Stimulated activated naive CD4-positive, alpha-beta T cell treated with Interleukin-2 at 50 U/mL for 16 hours (primary cell): Measurements from ENCODE around the gene TRPM5.

Source experiments
- DNase-seq: peaks from one replicate; lab custom pipeline; 2025; lab: John Stamatoyannopoulos, UW

Gene TRPM5

DNA sequence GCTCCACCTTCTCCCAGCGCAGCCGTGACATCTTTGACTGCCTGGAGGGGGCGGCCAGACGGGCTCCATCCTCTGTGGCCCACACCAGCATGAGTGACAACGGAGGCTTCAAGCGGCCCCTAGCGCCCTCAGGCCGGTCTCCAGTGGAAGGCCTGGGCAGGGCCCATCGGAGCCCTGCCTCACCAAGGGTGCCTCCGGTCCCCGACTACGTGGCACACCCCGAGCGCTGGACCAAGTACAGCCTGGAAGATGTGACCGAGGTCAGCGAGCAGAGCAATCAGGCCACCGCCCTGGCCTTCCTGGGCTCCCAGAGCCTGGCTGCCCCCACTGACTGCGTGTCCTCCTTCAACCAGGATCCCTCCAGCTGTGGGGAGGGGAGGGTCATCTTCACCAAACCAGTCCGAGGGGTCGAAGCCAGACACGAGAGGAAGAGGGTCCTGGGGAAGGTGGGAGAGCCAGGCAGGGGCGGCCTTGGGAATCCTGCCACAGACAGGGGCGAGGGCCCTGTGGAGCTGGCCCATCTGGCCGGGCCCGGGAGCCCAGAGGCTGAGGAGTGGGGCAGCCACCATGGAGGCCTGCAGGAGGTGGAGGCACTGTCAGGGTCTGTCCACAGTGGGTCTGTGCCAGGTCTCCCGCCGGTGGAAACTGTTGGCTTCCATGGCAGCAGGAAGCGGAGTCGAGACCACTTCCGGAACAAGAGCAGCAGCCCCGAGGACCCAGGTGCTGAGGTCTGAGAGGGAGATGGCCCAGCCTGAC is 41.2 kb downstream of the TRPM5 start:
- no peak for DNase-seq

GRCh38 chr11:2402106-2402505 is 42.2 kb downstream of the TRPM5 start:
- DNase-seq, result no peak

- no peak for DNase-seq
Observed at GRCh38 chr11:2401436-2401984, 42.8 kb downstream of the TRPM5 start.

GRCh38 chr11:2400762-2401435 is 43.4 kb downstream of the TRPM5 start:
- DNase-seq, result no peak

GRCh38 chr11:2400069-2400761 is 44.1 kb downstream of the TRPM5 start, which contains the start of gene TSSC4:
TSSC4 (plus strand) TSS chr11:2400750; CDS start chr11:2402634, 1,884 bp downstream.
- DNase-seq, result peak; percentile 99

DNA sequence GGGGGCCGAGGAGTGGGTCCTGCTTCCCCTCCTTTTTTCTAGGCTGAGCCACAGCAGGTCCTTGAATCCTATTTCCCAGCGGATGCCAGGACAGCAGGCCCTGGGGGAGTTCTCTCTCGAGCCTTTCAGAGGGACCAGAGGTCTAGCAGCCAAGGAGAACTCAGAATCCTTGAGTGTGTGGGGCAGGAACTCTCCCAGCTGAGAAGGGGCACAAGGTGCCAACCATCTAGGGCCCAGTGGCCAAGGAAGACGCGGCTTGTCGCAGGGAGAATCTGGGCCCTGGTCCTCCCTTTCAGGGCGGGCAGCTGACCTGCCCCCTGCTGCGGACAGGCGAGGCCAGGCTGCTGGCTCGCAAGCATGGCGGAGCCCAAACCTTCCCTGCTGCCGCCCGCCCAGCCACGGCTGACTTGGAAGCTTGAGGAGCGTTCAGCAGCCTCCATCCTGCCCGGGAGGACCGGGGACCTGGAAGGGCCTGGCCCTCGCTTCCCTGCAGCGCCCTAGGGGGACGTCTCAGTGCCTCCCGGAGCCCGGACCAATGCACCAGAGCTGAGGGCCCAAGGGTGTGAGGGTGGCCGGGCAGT is 44.7 kb downstream of the TRPM5 start:
- no peak for DNase-seq

GRCh38 chr11:2398664-2399355 is 45.5 kb downstream of the TRPM5 start:
- DNase-seq, result no peak

DNA sequence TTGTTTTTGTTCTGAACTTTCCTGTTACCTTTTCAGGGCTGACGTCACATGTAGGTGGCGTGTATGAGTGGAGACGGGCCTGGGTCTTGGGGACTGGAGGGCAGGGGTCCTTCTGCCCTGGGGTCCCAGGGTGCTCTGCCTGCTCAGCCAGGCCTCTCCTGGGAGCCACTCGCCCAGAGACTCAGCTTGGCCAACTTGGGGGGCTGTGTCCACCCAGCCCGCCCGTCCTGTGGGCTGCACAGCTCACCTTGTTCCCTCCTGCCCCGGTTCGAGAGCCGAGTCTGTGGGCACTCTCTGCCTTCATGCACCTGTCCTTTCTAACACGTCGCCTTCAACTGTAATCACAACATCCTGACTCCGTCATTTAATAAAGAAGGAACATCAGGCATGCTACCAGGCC is 47.3 kb downstream of the TRPM5 start:
- no peak for DNase-seq

GRCh38 chr11:2396471-2396870 is 47.8 kb downstream of the TRPM5 start:
- DNase-seq, result no peak

- DNase-seq, result no peak
Observed at GRCh38 chr11:2395856-2396255, 48.5 kb downstream of the TRPM5 start.

GRCh38 chr11:2395211-2395730 is 49.0 kb downstream of the TRPM5 start:
- DNase-seq, result no peak

DNA sequence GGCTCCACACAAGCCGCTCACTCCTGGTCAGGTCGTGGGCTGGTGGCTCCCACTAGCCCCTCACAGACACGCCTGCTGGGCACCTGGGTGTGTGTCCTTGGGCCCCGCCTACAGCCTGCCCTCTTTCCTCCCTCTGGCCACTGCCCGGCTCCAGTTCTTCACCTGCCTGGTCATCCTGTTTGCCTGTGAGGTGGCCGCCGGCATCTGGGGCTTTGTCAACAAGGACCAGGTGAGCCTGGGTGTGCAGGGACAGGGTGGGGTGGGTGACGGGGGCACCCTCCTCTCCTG is 49.6 kb downstream of the TRPM5 start:
- no peak for DNase-seq
